Caco-2 (cell line): ENCODE results near the gene SEC14L6. TPM values are rescaled to one million over a fixed set of nuclear protein-coding genes. Genes with fewer than 3 reads are reported as not detected.

Source experiments
- BruUV-seq: library from RNA; stranded (reverse); fragments of 400-500 nt; replicated peaks from 2 replicates; lab custom pipeline; 2021; lab: Mats Ljungman, UMichigan
- CTCF ChIA-PET: fragments of 300-600 bp; sonication (Branson Sonifier 250); formaldehyde crosslinking; loops from one replicate; lab custom pipeline; 2022; ENCODE audit warnings: antibody characterized with exemption; lab: Charles Lee
- POLR2A ChIA-PET: fragments of 300-600 bp; sonication (Branson Sonifier 250); formaldehyde crosslinking; loops from one replicate; lab custom pipeline; 2022; ENCODE audit warnings: antibody characterized with exemption; lab: Charles Lee
- DNase-seq, 2 experiments: peaks; one replicate each; pipeline versions ENCODE4 v3.0.0 to v3.0.0-alpha.2; 2020 to 2022
- H3K27me3 ChIP-seq: replicated peaks from 2 replicates; pipeline ENCODE4 v1.6.0; 2011; ENCODE audit warnings: low read length; ENCODE audit not compliant: control insufficient read depth, insufficient read depth
- H3K36me3 ChIP-seq: 2 replicates; pipeline ENCODE4 v1.5.1; 2011; ENCODE audit warnings: low read length; ENCODE audit not compliant: control insufficient read depth, insufficient read depth
- H3K4me1 ChIP-seq: fragments of 250-450 bp; sonication (Bioruptor Pico); 2 replicates; pipeline ENCODE4 v1.5.1; 2020; ENCODE audit warnings: mild to moderate bottlenecking
- H3K4me3 ChIP-seq: 2 replicates; pipeline ENCODE4 v1.5.1; 2011; ENCODE audit warnings: low read depth, mild to moderate bottlenecking, control low read depth, low read length
- H3K9me3 ChIP-seq: fragments of 250-450 bp; sonication (Bioruptor Pico); 2 replicates; pipeline ENCODE4 v1.5.1; 2020; ENCODE audit warnings: mild to moderate bottlenecking, moderate library complexity
- H3K27ac Mint-ChIP-seq: one replicate; pipeline ENCODE4 v1.8.0; 2022; ENCODE audit warnings: mixed read lengths; ENCODE audit not compliant: unreplicated experiment
- H3K27me3 Mint-ChIP-seq: one replicate; pipeline ENCODE4 v1.8.0; 2022; ENCODE audit warnings: mixed read lengths; ENCODE audit not compliant: insufficient read depth, unreplicated experiment
- H3K36me3 Mint-ChIP-seq: one replicate; pipeline ENCODE4 v1.8.0; 2022; ENCODE audit warnings: mild to moderate bottlenecking, mixed read lengths; ENCODE audit not compliant: insufficient read depth, unreplicated experiment
- H3K4me1 Mint-ChIP-seq: one replicate; pipeline ENCODE4 v1.8.0; 2022; ENCODE audit warnings: low read depth, mixed read lengths; ENCODE audit not compliant: unreplicated experiment
- H3K4me3 Mint-ChIP-seq: one replicate; pipeline ENCODE4 v1.8.0; 2022; ENCODE audit warnings: mild to moderate bottlenecking, moderate library complexity, mixed read lengths; ENCODE audit not compliant: unreplicated experiment
- H3K9me3 Mint-ChIP-seq: one replicate; pipeline ENCODE4 v1.8.0; 2022; ENCODE audit warnings: mixed read lengths; ENCODE audit not compliant: unreplicated experiment
- CTCF ChIP-seq, 2 experiments: fragments of 200-600 bp in 1 of 2; IDR thresholded peaks; 1 replicate in 1 of 2; 2 replicates in 1 of 2; pipeline versions ENCODE4 v1.5.1 to v1.8.0; 2011 to 2022; ENCODE audit warnings: antibody characterized with exemption in 1 of 2, control low read depth in 1 of 2, inconsistent platforms in 1 of 2, low read depth in 1 of 2, low read length in 1 of 2, mild to moderate bottlenecking in 1 of 2, moderate library complexity in 1 of 2; ENCODE audit not compliant: insufficient read depth in 1 of 2, severe bottlenecking in 1 of 2, unreplicated experiment in 1 of 2
- intact Hi-C: fragments of 100-400 bp; cut with micrococcal nuclease; formaldehyde crosslinking; loops from one replicate; pipeline ENCODE4 v1.10.0; 2022; ENCODE audit not compliant: unreplicated experiment
- total RNA-seq: library from RNA; stranded (reverse); gene quantifications from 2 replicates; pipeline ENCODE4 v1.2.3, GENCODE V29; 2022

Gene SEC14L6
- total RNA-seq, 1 experiment from 2014 or later: 0.14 TPM

- no TSS peak for BruUV-seq
- no peaks in the 10 kb centered on the region for H3K9me3 Mint-ChIP-seq
These were observed 61.1 kb downstream of the SEC14L6 start for GRCh38 chr22:30485362-30485988.

DNA sequence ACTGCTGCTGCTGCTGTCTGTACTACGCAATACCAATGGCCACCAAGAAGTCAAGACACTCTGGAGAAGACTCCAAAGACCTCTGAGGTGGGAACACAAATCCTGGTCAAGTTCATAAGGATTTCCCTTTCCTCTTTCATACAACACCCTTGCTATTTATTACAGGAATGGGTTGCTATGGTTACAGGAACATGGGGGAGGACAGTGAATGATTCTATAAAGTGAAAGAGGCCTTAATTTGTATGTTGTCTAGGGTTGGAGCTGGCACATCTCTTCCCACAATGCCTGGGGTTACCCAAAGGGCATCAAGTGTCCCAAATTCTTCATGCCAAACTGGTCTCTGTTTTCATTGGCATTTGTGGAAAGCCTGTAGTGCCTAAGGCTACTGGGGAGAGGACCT, 63.4 kb downstream of the SEC14L6 start:
- ChIA-PET POLR2A (no interaction called here), CTCF (no interaction called here)
- Histone ChIP-seq H3K4me1 (no peaks in the 10 kb centered on the region), H3K36me3 (no peaks in the 10 kb centered on the region), H3K4me3 (no peak overlapping the region), H3K9me3 (no peaks in the 10 kb centered on the region), H3K27me3 (no peaks in the 10 kb centered on the region)
- no peak for DNase-seq
- peaks cover 8% of the 10 kb centered on the region for H3K27me3 Mint-ChIP-seq
- no peaks in the 10 kb centered on the region for H3K9me3 Mint-ChIP-seq
- no peak overlapping the region for H3K4me3 Mint-ChIP-seq
- no peak overlapping the region for H3K27ac Mint-ChIP-seq
- no peaks in the 10 kb centered on the region for H3K4me1 Mint-ChIP-seq
- intact Hi-C loops: loop anchor here (10.0 kb wide), 1 partner anchor 198 kb away; the partner anchor contains the start of gene CASTOR1
- BruUV-seq: no TSS peak
- no peak for TF ChIP-seq CTCF (IDR thresholded peaks at IDR 0.05; ENCODE audit: insufficient read depth in 1 of 2, low read depth in 1 of 2, low read length in 1 of 2, severe bottlenecking in 1 of 2, unreplicated experiment in 1 of 2)
- H3K36me3 Mint-ChIP-seq: no peaks in the 10 kb centered on the region

More at GRCh38 chr22:30485362-30485988, 61.1 kb downstream of the SEC14L6 start:
- H3K27ac Mint-ChIP-seq: no peak overlapping the region
- intact Hi-C loops: loop anchor here (1.0 to 10.0 kb wide), 3 partner anchors 40 to 201 kb away; partner anchors contain the start of gene CASTOR1
- no peaks in the 10 kb centered on the region for H3K36me3 Mint-ChIP-seq
- DNase-seq: peak; percentile 62 to 82
- H3K4me1 Mint-ChIP-seq: no peaks in the 10 kb centered on the region
- Histone ChIP-seq H3K36me3 (no peaks in the 10 kb centered on the region), H3K4me3 (no peak overlapping the region), H3K27me3 (no peaks in the 10 kb centered on the region), H3K4me1 (no peaks in the 10 kb centered on the region), H3K9me3 (no peaks in the 10 kb centered on the region)
- ChIA-PET CTCF (interaction anchor here (0.5 to 1.8 kb wide), 4 partner anchors 40 to 425 kb away, joined by 3 to 9 read pairs (median 4); no protein-coding TSS in a partner anchor), POLR2A (interaction anchor here (0.7 kb wide), 1 partner anchor 61 kb away, joined by 3 read pairs; no protein-coding TSS in a partner anchor)
- peak; percentile 89 to 96 for TF ChIP-seq CTCF (IDR thresholded peaks at IDR 0.05; ENCODE audit: insufficient read depth in 1 of 2, low read depth in 1 of 2, low read length in 1 of 2, severe bottlenecking in 1 of 2, unreplicated experiment in 1 of 2)
- peaks cover 5% of the 10 kb centered on the region for H3K27me3 Mint-ChIP-seq
- no peak overlapping the region for H3K4me3 Mint-ChIP-seq

DNA sequence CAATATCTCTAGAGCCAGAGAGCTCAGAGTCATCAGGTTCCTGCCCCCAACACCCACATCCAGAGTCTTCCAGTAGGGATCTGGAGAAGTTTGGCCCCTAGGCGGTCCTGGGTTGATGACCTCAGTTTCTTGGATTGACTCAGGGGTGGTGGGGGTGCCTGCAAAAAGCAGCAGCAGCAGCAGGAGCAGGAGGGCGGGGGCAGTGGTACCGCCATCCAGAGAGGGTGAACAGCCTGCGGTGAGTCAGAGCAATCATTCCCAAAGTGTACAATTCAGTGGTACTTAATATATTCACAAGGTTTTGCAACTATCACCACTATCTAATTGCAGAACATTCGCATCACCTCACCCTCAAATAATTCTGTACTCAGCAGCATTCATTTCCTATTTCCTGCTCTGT, 64.8 kb downstream of the SEC14L6 start:
- intact Hi-C loops: loop anchor here (10.0 kb wide), 1 partner anchor 197 kb away; the partner anchor contains the start of gene CASTOR1
- DNase-seq: no peak
- ChIA-PET CTCF (no interaction called here), POLR2A (no interaction called here)
- TF ChIP-seq CTCF (IDR thresholded peaks at IDR 0.05; ENCODE audit: insufficient read depth in 1 of 2, low read depth in 1 of 2, low read length in 1 of 2, severe bottlenecking in 1 of 2, unreplicated experiment in 1 of 2): no peak
- Histone ChIP-seq H3K4me1 (no peaks in the 10 kb centered on the region), H3K36me3 (no peaks in the 10 kb centered on the region), H3K27me3 (no peaks in the 10 kb centered on the region), H3K4me3 (no peak overlapping the region), H3K9me3 (no peaks in the 10 kb centered on the region)
- no TSS peak for BruUV-seq
- Mint-ChIP-seq H3K27me3 (peaks cover 8% of the 10 kb centered on the region), H3K36me3 (no peaks in the 10 kb centered on the region), H3K4me3 (no peak overlapping the region), H3K9me3 (no peaks in the 10 kb centered on the region), H3K27ac (no peak overlapping the region), H3K4me1 (no peaks in the 10 kb centered on the region)
